Osteocyte (in vitro differentiated cells): ENCODE data around the gene SLC6A17. TPM values are rescaled to one million over a fixed set of nuclear protein-coding genes. Genes with fewer than 3 reads are reported as not detected.

Experiments
- DNase-seq: peaks from one replicate; pipeline ENCODE4 v3.0.0; 2021; ENCODE audit warnings: mixed read lengths; ENCODE audit not compliant: unreplicated experiment; ENCODE audit errors: extremely low spot score
- H3K27ac Mint-ChIP-seq: one replicate; pipeline ENCODE4 v1.8.0; 2021; ENCODE audit warnings: mild to moderate bottlenecking, mixed read lengths; ENCODE audit not compliant: unreplicated experiment
- H3K27me3 Mint-ChIP-seq: one replicate; pipeline ENCODE4 v1.8.0; 2021; ENCODE audit warnings: mixed read lengths; ENCODE audit not compliant: unreplicated experiment
- H3K36me3 Mint-ChIP-seq: one replicate; pipeline ENCODE4 v1.8.0; 2021; ENCODE audit warnings: mixed read lengths; ENCODE audit not compliant: unreplicated experiment
- H3K4me1 Mint-ChIP-seq: one replicate; pipeline ENCODE4 v1.8.0; 2021; ENCODE audit warnings: mixed read lengths; ENCODE audit not compliant: unreplicated experiment
- H3K4me3 Mint-ChIP-seq: one replicate; pipeline ENCODE4 v1.8.0; 2021; ENCODE audit warnings: mild to moderate bottlenecking, moderate library complexity, mixed read lengths; ENCODE audit not compliant: unreplicated experiment
- H3K9me3 Mint-ChIP-seq: one replicate; pipeline ENCODE4 v1.8.0; 2021; ENCODE audit warnings: mixed read lengths; ENCODE audit not compliant: unreplicated experiment
- CTCF ChIP-seq: fragments of 200-600 bp; sonication (generic); IDR thresholded peaks from 2 replicates; pipeline ENCODE4 v1.5.0; 2021; ENCODE audit warnings: antibody characterized with exemption, mild to moderate bottlenecking, moderate library complexity
- total RNA-seq: library from RNA; stranded (reverse); gene quantifications from 2 replicates; pipeline ENCODE4 v1.2.1, GENCODE V29; 2021

SLC6A17 gene
- total RNA-seq, 1 donor from 2014 or later = 1.6 TPM

GRCh38 chr1:110250008-110250407 is 99.7 kb downstream of the SLC6A17 start:
- no peak for DNase-seq
- H3K4me3 Mint-ChIP-seq = no peak overlapping the region
- no peaks in the 10 kb centered on the region for H3K4me1 Mint-ChIP-seq
- no peaks in the 10 kb centered on the region for H3K36me3 Mint-ChIP-seq
- peaks cover 36% of the 10 kb centered on the region for H3K27me3 Mint-ChIP-seq
- no peak for TF ChIP-seq CTCF
- H3K9me3 Mint-ChIP-seq = no peaks in the 10 kb centered on the region
- no peak overlapping the region for H3K27ac Mint-ChIP-seq

GRCh38 chr1:110250749-110251148 is 100.5 kb downstream of the SLC6A17 start:
- DNase-seq = no peak
- Mint-ChIP-seq H3K4me3 (no peak overlapping the region), H3K9me3 (no peaks in the 10 kb centered on the region), H3K36me3 (no peaks in the 10 kb centered on the region), H3K4me1 (no peaks in the 10 kb centered on the region), H3K27ac (no peak overlapping the region), H3K27me3 (peaks cover 35% of the 10 kb centered on the region)
- TF ChIP-seq CTCF = no peak

Other genes with a start within 250 kb of the SLC6A17 start
- gene CSF1, start 239.6 kb upstream of the SLC6A17 start, total RNA-seq = 27.9 and 36.2 TPM in 2 replicates
- gene AHCYL1, start 165.7 kb upstream of the SLC6A17 start, total RNA-seq = 77.0 and 79.3 TPM in 2 replicates
- gene STRIP1, start 115.9 kb upstream of the SLC6A17 start, total RNA-seq = 55.7 and 55.8 TPM in 2 replicates
- gene ALX3, start 79.8 kb upstream of the SLC6A17 start, total RNA-seq = not detected in 2 replicates
- gene UBL4B, start 38.1 kb upstream of the SLC6A17 start, total RNA-seq = not detected in 2 replicates
- gene KCNC4, start 59.8 kb downstream of the SLC6A17 start, total RNA-seq = 1.1 and 2.0 TPM in 2 replicates
- 26.3 and 27.8 TPM in 2 replicates for gene RBM15, start 188.9 kb downstream of the SLC6A17 start, total RNA-seq
- gene SLC16A4, start 240.5 kb downstream of the SLC6A17 start, total RNA-seq = 25.8 and 26.3 TPM in 2 replicates